ENCODE data around the gene PFKFB4. TPM values are rescaled to one million over a fixed set of nuclear protein-coding genes. Genes with fewer than 3 reads are reported as not detected.

Gene PFKFB4
- total and polyA plus RNA-seq, 10 of the 15 experiments (the other 5 are each of a cell fraction or from before 2014, with no cell fraction given) = 0.37 to 89.1 (median 5.2) TPM

DNA sequence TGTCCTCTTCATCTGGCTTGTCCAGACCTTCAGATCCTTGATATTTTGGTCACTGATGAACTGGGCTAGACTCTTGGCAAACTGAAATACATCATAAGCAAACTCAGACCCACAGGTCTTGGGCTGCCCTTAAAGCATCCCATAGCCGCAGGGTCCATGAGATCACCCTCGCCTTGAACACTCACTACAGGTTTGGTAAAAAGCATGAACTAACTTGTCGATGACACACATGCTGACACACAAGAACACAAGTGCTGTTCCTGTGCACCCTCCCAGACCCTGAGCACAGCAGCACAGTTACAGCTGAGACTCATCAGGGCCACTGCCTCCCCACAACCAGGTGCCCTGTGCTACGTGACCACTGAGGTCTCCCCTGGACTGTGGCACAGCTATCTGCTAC is 21.0 kb downstream of the PFKFB4 start:
- H3K4me3 ChIP-seq = no peak overlapping the region
- BruUV-seq (replicated peaks) = no TSS peak

More for the DNA sequence above, 21.0 kb downstream of the PFKFB4 start:
- H3K4me2 ChIP-seq (ENCODE audit: control insufficient read depth, insufficient read depth) = no peak overlapping the region
- DNase-seq (ENCODE audit: low read depth, low spot score) = no peak
- CTCF ChIA-PET = no interaction called here
- RAD21 ChIA-PET (ENCODE audit: unreplicated experiment) = no interaction called here
- H3K4me1 ChIP-seq (ENCODE audit: control insufficient read depth, insufficient read depth, low read length) = no peaks in the 10 kb centered on the region
- TF ChIP-seq ZSCAN29 (IDR thresholded peaks at IDR 0.05) = no peak
- TF ChIP-seq LARP7 (IDR thresholded peaks at IDR 0.05) = no peak
- TF ChIP-seq NFXL1 (IDR thresholded peaks at IDR 0.05; ENCODE audit: borderline replicate concordance) = no peak
- TF ChIP-seq CUX1 (IDR thresholded peaks at IDR 0.05; ENCODE audit: insufficient replicate concordance, low read depth, low read length) = no peak
- TF ChIP-seq POU2F2 (IDR thresholded peaks at IDR 0.05; ENCODE audit: borderline replicate concordance, low read depth, low read length) = no peak
- no peak for TF ChIP-seq YY1 (IDR thresholded peaks at IDR 0.05; ENCODE audit: low read depth, low read length)
- no peak for TF ChIP-seq SUZ12 (IDR thresholded peaks at IDR 0.05; ENCODE audit: unreplicated experiment)
- TF ChIP-seq RELA (IDR thresholded peaks at IDR 0.05; ENCODE audit: borderline replicate concordance, partially characterized antibody) = no peak
- TF ChIP-seq BHLHE40 (IDR thresholded peaks at IDR 0.05; ENCODE audit: borderline replicate concordance in 1 of 2, low read depth in 2 of 2, low read length in 1 of 2) = no peak
- H3K27me3 ChIP-seq (replicated peaks in 1 of 2; ENCODE audit: control insufficient read depth in 2 of 2, insufficient read depth in 2 of 2, low read length in 1 of 2) = no peaks in the 10 kb centered on the region
- H3K27ac ChIP-seq (ENCODE audit: control insufficient read depth, insufficient read depth) = no peak overlapping the region
- no peaks in the 10 kb centered on the region for H3K9me3 ChIP-seq (replicated peaks; ENCODE audit: control insufficient read depth, insufficient read depth, low read length)
- WGBS (ENCODE audit: insufficient coverage, insufficient replicate concordance, low lambda C conversion rate, missing lambda C conversion rate) = 93% methylated on average over 4 of the region's 4 CpGs
- H3K9ac ChIP-seq (ENCODE audit: control insufficient read depth, insufficient read depth, low read length) = no peak overlapping the region
- SMC1A ChIA-PET (ENCODE audit: uncharacterized antibody, unreplicated experiment) = no interaction called here
- H3K79me2 ChIP-seq (ENCODE audit: control insufficient read depth, insufficient read depth, low read length) = no peaks in the 10 kb centered on the region
- POLR2A ChIA-PET = interaction anchor here (0.6 kb wide), 1 partner anchor 380 kb away, joined by 5 read pairs; no protein-coding TSS in a partner anchor
- no peak for FAIRE-seq
- H3K36me3 ChIP-seq (ENCODE audit: control insufficient read depth in 2 of 2, insufficient read depth in 2 of 2, low read length in 1 of 2) = peaks cover 3 to 32% of the 10 kb centered on the region in 2 experiments; a peak in 2 of 4 replicates
- intact Hi-C loops (cut with micrococcal nuclease; ENCODE audit: unreplicated experiment) (no loop called here), in situ Hi-C loops (cut with MboI) (no loop called here)
- H2AFZ ChIP-seq (ENCODE audit: control insufficient read depth, low read depth, low read length) = no peak overlapping the region
- H4K20me1 ChIP-seq (ENCODE audit: control insufficient read depth, insufficient read depth) = no peaks in the 10 kb centered on the region; the same call in 1 of the 2 replicates
- ATAC-seq = no peak
